ENCODE measurements around the gene PPM1B. TPM values are rescaled to one million over a fixed set of nuclear protein-coding genes. Genes with fewer than 3 reads are reported as not detected.
A peak's percentile ranks its signal among the peaks of the same experiment; 100 is the strongest.

PPM1B gene
- total RNA-seq, 2 experiments from 2014 or later: 56.4 to 57.0 TPM

DNA sequence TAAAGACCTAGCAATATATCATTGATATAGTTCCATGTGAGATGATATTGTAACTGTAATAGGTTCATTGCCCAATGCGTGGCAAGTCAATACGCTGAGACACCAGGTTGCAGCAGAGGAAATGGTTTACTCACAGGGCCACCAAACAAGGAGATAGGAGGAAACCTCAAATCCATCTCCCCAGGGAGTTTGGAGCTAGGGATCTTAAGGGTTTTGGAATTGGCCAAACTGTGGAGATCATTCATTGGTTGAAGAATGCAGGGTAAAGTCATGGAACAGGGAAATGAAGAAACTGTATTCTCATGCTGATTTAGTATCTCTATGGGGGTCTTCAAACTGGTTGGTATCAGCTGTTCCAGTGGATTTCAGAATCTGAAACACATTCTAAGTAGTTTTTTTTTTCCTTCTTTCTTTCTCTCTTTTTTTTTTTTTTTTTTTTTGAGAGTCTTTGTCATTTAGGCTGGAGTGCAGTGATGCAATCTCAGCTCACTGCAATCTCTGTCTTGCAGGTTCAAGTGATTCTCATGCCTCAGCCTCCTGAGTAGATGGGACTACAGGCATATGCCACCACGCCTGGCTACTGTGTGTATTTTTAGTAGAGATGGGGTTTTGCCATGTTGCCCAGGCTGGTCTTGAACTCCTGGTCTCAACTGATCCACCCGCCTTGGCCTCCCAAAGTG lies 30.7 kb upstream of the PPM1B start:
- H3K27ac Mint-ChIP-seq: no peak overlapping the region
- ATAC-seq (no peak), DNase-seq (no peak)
- H3K4me3 Mint-ChIP-seq: no peak overlapping the region
- no peaks in the 10 kb centered on the region for H3K36me3 Mint-ChIP-seq
- H3K27me3 Mint-ChIP-seq: peaks cover 8% of the 10 kb centered on the region
- no peaks in the 10 kb centered on the region for H3K9me3 Mint-ChIP-seq (ENCODE audit: low read depth)
- no peaks in the 10 kb centered on the region for H3K4me1 Mint-ChIP-seq
- CTCF ChIA-PET: interaction anchor here (0.5 to 0.7 kb wide), 2 partner anchors 39 to 578 kb away, joined by 3 to 4 read pairs; no protein-coding TSS in a partner anchor

- no peak for ATAC-seq
- Mint-ChIP-seq H3K27me3 (peaks cover 17% of the 10 kb centered on the region), H3K9me3 (ENCODE audit: low read depth) (no peaks in the 10 kb centered on the region), H3K4me1 (no peaks in the 10 kb centered on the region), H3K4me3 (no peak overlapping the region), H3K27ac (no peak overlapping the region), H3K36me3 (no peaks in the 10 kb centered on the region)
- CTCF ChIA-PET: no interaction called here
- no peak for DNase-seq
Observed at GRCh38 chr2:44139741-44140140, 28.9 kb upstream of the PPM1B start.

- ATAC-seq (no peak), DNase-seq (no peak)
- Mint-ChIP-seq H3K27me3 (peaks cover 15% of the 10 kb centered on the region), H3K9me3 (ENCODE audit: low read depth) (no peaks in the 10 kb centered on the region), H3K36me3 (no peaks in the 10 kb centered on the region), H3K4me1 (peaks cover 7% of the 10 kb centered on the region), H3K27ac (no peak overlapping the region), H3K4me3 (no peak overlapping the region)
- CTCF ChIA-PET: interaction anchor here (0.6 kb wide), 1 partner anchor 173 kb away, joined by 4 read pairs; no protein-coding TSS in a partner anchor
Observed at GRCh38 chr2:44142306-44142705, 26.4 kb upstream of the PPM1B start.

DNA sequence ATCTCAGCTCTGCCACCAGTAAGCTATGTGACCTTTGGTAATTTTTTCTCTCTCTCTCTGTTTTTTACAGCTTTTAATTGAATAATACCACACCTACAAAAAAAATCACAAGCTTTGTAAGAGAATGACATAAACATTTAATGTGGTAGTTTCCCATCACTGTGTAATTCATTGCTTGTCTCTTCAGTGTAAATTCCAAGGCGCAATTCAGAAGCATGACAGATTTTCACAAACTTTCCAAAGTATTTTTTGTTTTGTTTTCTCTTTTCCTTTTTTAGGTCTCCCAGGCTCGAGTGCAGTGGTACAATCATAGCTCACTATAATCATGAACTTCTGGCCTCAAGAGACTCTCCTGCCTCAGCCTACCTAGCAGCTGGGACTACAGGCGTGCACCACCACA lies 25.0 kb upstream of the PPM1B start:
- no peak for DNase-seq
- no peak for ATAC-seq
- CTCF ChIA-PET: interaction anchor here (1.2 kb wide), 1 partner anchor 12 kb away, joined by 3 read pairs; no protein-coding TSS in a partner anchor
- Mint-ChIP-seq H3K27me3 (peaks cover 15% of the 10 kb centered on the region), H3K4me3 (no peak overlapping the region), H3K9me3 (ENCODE audit: low read depth) (no peaks in the 10 kb centered on the region), H3K4me1 (peaks cover 7% of the 10 kb centered on the region), H3K27ac (no peak overlapping the region), H3K36me3 (no peaks in the 10 kb centered on the region)

DNA sequence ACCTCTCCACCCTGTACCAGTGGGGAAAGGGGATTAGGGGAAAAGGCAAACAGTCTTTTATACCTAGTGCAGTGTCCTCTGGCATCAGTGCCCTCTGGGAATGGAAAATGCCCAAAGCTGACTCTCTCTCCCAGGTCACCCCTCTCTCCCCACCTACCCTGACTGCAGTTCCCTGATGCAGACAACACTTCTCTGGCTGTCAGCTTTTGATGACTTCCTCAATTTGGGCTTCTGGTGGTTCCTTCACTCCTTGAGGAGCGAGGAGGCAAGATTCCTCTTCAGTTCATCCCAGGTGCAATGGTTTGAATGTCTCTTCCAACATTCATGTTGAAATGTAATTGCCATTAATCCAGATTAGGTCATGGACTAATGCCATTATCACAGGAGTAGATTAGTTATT lies 19.7 kb upstream of the PPM1B start:
- no peak for DNase-seq
- Mint-ChIP-seq H3K4me3 (no peak overlapping the region), H3K4me1 (peaks cover 7% of the 10 kb centered on the region), H3K36me3 (no peaks in the 10 kb centered on the region), H3K9me3 (ENCODE audit: low read depth) (no peaks in the 10 kb centered on the region), H3K27ac (no peak overlapping the region), H3K27me3 (no peaks in the 10 kb centered on the region)
- ATAC-seq: no peak
- CTCF ChIA-PET: no interaction called here

DNA sequence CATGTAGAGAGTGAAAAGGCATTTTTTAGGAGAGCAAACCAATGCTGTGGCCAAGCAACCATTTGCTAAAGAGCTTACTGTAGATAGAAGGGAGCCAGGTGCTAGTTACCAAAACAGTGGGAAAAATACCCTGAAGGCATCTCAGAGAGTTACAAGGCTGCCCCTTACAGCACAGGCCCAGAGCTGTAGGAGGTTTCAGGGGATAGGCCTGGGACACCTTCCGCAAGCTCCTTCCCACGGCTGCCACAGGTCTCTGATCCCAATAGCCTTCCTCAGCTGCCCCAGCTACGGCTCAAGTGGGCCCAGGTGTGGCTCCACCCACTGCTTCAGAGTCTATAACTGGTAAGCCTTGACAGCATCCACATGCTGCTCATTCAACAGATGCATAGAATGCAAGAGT lies 18.2 kb upstream of the PPM1B start:
- CTCF ChIA-PET: no interaction called here
- Mint-ChIP-seq H3K27me3 (no peaks in the 10 kb centered on the region), H3K4me3 (no peak overlapping the region), H3K27ac (no peak overlapping the region), H3K4me1 (peaks cover 5% of the 10 kb centered on the region), H3K36me3 (no peaks in the 10 kb centered on the region), H3K9me3 (ENCODE audit: low read depth) (no peaks in the 10 kb centered on the region)
- DNase-seq (no peak), ATAC-seq (no peak)

DNA sequence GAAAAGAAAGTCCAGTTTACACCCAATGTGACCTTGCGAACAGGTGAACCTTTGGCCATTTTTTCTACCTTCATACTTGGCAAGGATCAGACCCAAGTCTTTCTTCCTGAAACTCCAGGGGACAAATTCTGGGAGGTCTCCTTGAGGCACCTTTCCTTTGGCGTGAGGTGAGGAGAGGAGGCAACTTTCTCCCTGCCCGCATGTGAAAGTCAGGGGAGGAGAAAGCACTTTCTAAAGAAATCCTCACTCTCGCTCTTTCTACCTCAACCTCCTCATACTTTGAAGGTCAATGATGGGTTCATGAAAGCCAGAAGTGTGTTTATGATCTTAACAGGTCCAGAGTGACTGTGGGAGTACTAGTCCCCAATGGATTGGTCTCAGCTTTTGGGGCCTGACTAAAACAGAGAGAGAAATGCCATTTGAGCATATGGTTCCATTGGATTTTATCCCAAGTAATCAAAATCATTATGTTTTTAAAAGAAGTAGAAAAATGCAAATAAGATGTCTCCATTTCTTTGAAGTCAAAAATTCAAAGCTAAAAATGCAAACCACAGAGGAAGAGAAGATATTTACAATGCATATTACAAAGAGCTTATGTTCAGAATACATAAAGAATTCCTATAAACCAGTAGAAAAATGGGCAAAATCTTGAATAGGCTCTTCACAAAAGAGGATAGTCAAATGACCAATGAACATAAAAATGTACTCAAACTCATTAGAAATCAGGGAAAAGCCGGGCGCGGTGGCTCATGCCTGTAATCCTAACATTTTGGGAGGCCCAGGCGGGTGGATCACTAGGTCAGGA lies 15.6 kb upstream of the PPM1B start:
- CTCF ChIA-PET: no interaction called here
- Mint-ChIP-seq H3K4me3 (no peak overlapping the region), H3K4me1 (no peaks in the 10 kb centered on the region), H3K36me3 (no peaks in the 10 kb centered on the region), H3K27me3 (no peaks in the 10 kb centered on the region), H3K9me3 (ENCODE audit: low read depth) (no peaks in the 10 kb centered on the region), H3K27ac (no peak overlapping the region)
- ATAC-seq (no peak), DNase-seq (no peak)

GRCh38 chr2:44155666-44156446 lies 12.8 kb upstream of the PPM1B start:
- no peaks in the 10 kb centered on the region for H3K4me1 Mint-ChIP-seq
- no peak overlapping the region for H3K27ac Mint-ChIP-seq
- CTCF ChIA-PET: no interaction called here
- H3K4me3 Mint-ChIP-seq: no peak overlapping the region
- H3K27me3 Mint-ChIP-seq: no peaks in the 10 kb centered on the region
- H3K36me3 Mint-ChIP-seq: no peaks in the 10 kb centered on the region
- ATAC-seq: no peak
- no peak for DNase-seq
- no peaks in the 10 kb centered on the region for H3K9me3 Mint-ChIP-seq (ENCODE audit: low read depth)

- ATAC-seq (no peak), DNase-seq (no peak)
- Mint-ChIP-seq H3K36me3 (peaks cover 2% of the 10 kb centered on the region), H3K27me3 (no peaks in the 10 kb centered on the region), H3K9me3 (ENCODE audit: low read depth) (no peaks in the 10 kb centered on the region), H3K4me3 (no peak overlapping the region), H3K4me1 (peaks cover 7% of the 10 kb centered on the region), H3K27ac (no peak overlapping the region)
- CTCF ChIA-PET: no interaction called here
Observed at GRCh38 chr2:44163777-44164176, 4.9 kb upstream of the PPM1B start.

DNA sequence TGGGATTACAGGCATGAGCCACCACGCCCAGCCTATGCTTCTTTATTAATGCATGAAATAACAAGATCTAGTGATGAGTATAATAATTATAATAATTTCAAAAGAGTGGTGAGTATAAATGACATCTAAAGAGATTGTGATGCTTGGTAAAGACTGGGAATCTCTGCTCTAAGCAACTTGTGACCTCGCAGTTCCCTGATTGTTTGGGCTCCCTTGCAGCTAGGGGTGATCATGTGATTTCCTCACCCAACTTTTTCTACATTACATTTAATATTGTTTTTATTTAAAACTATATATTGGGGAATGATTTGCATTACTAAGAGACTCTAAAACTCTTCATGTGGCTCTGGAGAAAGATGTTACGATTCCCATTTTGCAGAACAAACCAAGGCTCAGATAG lies 4.1 kb upstream of the PPM1B start:
- no peaks in the 10 kb centered on the region for H3K9me3 Mint-ChIP-seq (ENCODE audit: low read depth)
- no peak for DNase-seq
- peaks cover 7% of the 10 kb centered on the region for H3K4me1 Mint-ChIP-seq
- H3K27ac Mint-ChIP-seq: no peak overlapping the region
- CTCF ChIA-PET: interaction anchor here (1.3 kb wide), 1 partner anchor 121 kb away, joined by 3 read pairs; no protein-coding TSS in a partner anchor
- no peak for ATAC-seq
- H3K27me3 Mint-ChIP-seq: no peaks in the 10 kb centered on the region
- H3K4me3 Mint-ChIP-seq: no peak overlapping the region
- H3K36me3 Mint-ChIP-seq: peaks cover 6% of the 10 kb centered on the region

GRCh38 chr2:44166096-44166495 lies 2.6 kb upstream of the PPM1B start:
- Mint-ChIP-seq H3K9me3 (ENCODE audit: low read depth) (no peaks in the 10 kb centered on the region), H3K4me1 (peaks cover 16% of the 10 kb centered on the region), H3K27me3 (no peaks in the 10 kb centered on the region), H3K4me3 (no peak overlapping the region), H3K27ac (no peak overlapping the region), H3K36me3 (peaks cover 15% of the 10 kb centered on the region)
- CTCF ChIA-PET: no interaction called here
- ATAC-seq: no peak
- no peak for DNase-seq

- H3K4me3 Mint-ChIP-seq: peak overlapping the region; percentile 91
- DNase-seq: no peak
- no peaks in the 10 kb centered on the region for H3K9me3 Mint-ChIP-seq (ENCODE audit: low read depth)
- peaks cover 15% of the 10 kb centered on the region for H3K36me3 Mint-ChIP-seq
- peaks cover 26% of the 10 kb centered on the region for H3K4me1 Mint-ChIP-seq
- no peaks in the 10 kb centered on the region for H3K27me3 Mint-ChIP-seq
- H3K27ac Mint-ChIP-seq: peak overlapping the region; percentile 97
- no peak for ATAC-seq
- CTCF ChIA-PET: no interaction called here
Observed at GRCh38 chr2:44167311-44167907, 1.3 kb upstream of the PPM1B start.

All from activated CD8-positive, alpha-beta memory T cell treated with anti-CD3 and anti-CD28 coated beads, Interleukin-2, amount 10 ng/mL, durations not matched to agents 7 days and 5 days (primary cell).